Osteoblast (primary cell): ENCODE results near the gene PRICKLE2. TPM values are rescaled to one million over a fixed set of nuclear protein-coding genes. Genes with fewer than 3 reads are reported as not detected.

Experiments used
- DNase-seq: peaks from one replicate; pipeline ENCODE4 v3.0.0; 2011; ENCODE audit warnings: low spot score, mixed read lengths; ENCODE audit not compliant: insufficient read length; ENCODE audit errors: missing footprints
- H2AFZ ChIP-seq: 2 replicates; pipeline ENCODE4 v1.6.0; 2011; ENCODE audit warnings: mild to moderate bottlenecking, low read length
- H3K27ac ChIP-seq: 2 replicates; pipeline ENCODE4 v1.5.1; 2011; ENCODE audit warnings: mild to moderate bottlenecking, low read depth, low read length, moderate library complexity
- H3K27me3 ChIP-seq: 2 replicates; pipeline ENCODE4 v1.6.0; 2012; ENCODE audit warnings: mild to moderate bottlenecking, control low read depth, inconsistent platforms, low read length, moderate library complexity; ENCODE audit not compliant: insufficient read depth
- H3K36me3 ChIP-seq: 2 replicates; pipeline ENCODE4 v1.5.1; 2011; ENCODE audit warnings: mild to moderate bottlenecking, low read length, control low read depth, moderate library complexity; ENCODE audit not compliant: insufficient read depth
- H3K4me1 ChIP-seq: 2 replicates; pipeline ENCODE4 v1.5.1; 2011; ENCODE audit warnings: mild to moderate bottlenecking, low read length, control low read depth, moderate library complexity; ENCODE audit not compliant: insufficient read depth
- H3K4me2 ChIP-seq: 2 replicates; pipeline ENCODE4 v1.6.0; 2011; ENCODE audit warnings: mild to moderate bottlenecking, low read length; ENCODE audit not compliant: insufficient read depth
- H3K4me3 ChIP-seq: fragments of 200-600 bp; sonication (generic); 3 replicates; pipeline ENCODE4 v1.5.1; 2012; ENCODE audit warnings: mild to moderate bottlenecking, low read length, inconsistent platforms; ENCODE audit not compliant: insufficient read depth
- H3K79me2 ChIP-seq: 2 replicates; pipeline ENCODE4 v1.6.0; 2012; ENCODE audit warnings: mild to moderate bottlenecking, low read length, control low read depth, inconsistent platforms; ENCODE audit not compliant: insufficient read depth
- H3K9me3 ChIP-seq: 2 replicates; pipeline ENCODE4 v1.5.1; 2011; ENCODE audit warnings: low read depth, low read length, control low read depth
- H4K20me1 ChIP-seq: 2 replicates; pipeline ENCODE4 v1.6.0; 2012; ENCODE audit warnings: mild to moderate bottlenecking, low read length, control low read depth; ENCODE audit not compliant: insufficient read depth
- total RNA-seq: library from RNA; depleted of rRNA; stranded (reverse); fragments of >200 nt; gene quantifications from 2 replicates; pipeline ENCODE4 v1.2.3, GENCODE V29; 2012
- TF ChIP-seq, protein P1 (sequence below): IDR thresholded peaks from 2 replicates; pipeline ENCODE4 v1.5.1; 2011; ENCODE audit warnings: mild to moderate bottlenecking, low read depth, low read length, moderate library complexity; ENCODE audit errors: extremely low read depth

PRICKLE2 gene
- total RNA-seq, 1 donor: 18.8 TPM

GRCh38 chr3:64251019-64251418, 25.8 kb upstream of the PRICKLE2 start:
- Histone ChIP-seq H3K9me3 (no peaks in the 10 kb centered on the region), H3K4me3 (no peak overlapping the region), H3K79me2 (peaks cover 6% of the 10 kb centered on the region), H3K4me1 (no peaks in the 10 kb centered on the region), H2AFZ (no peak overlapping the region), H3K4me2 (no peak overlapping the region), H3K36me3 (no peaks in the 10 kb centered on the region), H4K20me1 (peaks cover 24% of the 10 kb centered on the region), H3K27ac (no peak overlapping the region), H3K27me3 (no peaks in the 10 kb centered on the region)
- TF ChIP-seq, protein P1, sequence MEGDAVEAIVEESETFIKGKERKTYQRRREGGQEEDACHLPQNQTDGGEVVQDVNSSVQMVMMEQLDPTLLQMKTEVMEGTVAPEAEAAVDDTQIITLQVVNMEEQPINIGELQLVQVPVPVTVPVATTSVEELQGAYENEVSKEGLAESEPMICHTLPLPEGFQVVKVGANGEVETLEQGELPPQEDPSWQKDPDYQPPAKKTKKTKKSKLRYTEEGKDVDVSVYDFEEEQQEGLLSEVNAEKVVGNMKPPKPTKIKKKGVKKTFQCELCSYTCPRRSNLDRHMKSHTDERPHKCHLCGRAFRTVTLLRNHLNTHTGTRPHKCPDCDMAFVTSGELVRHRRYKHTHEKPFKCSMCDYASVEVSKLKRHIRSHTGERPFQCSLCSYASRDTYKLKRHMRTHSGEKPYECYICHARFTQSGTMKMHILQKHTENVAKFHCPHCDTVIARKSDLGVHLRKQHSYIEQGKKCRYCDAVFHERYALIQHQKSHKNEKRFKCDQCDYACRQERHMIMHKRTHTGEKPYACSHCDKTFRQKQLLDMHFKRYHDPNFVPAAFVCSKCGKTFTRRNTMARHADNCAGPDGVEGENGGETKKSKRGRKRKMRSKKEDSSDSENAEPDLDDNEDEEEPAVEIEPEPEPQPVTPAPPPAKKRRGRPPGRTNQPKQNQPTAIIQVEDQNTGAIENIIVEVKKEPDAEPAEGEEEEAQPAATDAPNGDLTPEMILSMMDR: no peak
- no peak for DNase-seq

DNA sequence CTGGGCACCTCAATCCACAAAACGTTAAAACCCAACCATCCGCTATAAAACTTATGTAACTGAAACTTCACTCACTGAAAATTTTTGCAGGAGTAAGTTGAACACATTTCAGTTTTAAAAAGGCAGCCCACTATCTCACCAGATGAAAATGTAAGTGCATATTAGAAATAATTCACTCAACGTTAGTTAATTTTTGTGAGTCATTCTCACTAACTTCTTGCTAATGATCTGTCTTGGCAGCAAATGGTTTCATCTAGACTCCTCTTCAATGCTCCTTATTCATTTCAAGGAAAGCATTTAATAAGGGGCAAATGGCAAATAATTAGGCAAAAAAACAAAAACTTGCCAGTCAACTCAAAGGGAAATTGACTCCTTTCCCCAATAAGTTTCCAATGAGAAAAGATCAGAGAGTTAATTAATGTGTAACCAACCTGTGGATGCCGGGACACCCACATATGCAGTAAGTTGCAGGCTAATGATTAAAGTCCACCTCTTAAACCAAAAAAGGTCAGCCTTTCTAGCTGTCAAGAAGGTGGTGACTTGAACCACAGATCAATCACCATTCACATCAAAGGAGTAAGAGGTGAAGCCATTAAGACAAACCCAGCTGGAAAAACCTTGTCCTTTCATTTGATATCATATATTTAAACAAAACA, 22.9 kb upstream of the PRICKLE2 start:
- no peaks in the 10 kb centered on the region for H3K36me3 ChIP-seq
- H3K9me3 ChIP-seq: no peaks in the 10 kb centered on the region
- no peak overlapping the region for H3K27ac ChIP-seq
- DNase-seq: no peak
- H3K4me2 ChIP-seq: no peak overlapping the region
- no peak overlapping the region for H3K4me3 ChIP-seq
- H2AFZ ChIP-seq: no peak overlapping the region
- peaks cover 21% of the 10 kb centered on the region for H4K20me1 ChIP-seq
- no peaks in the 10 kb centered on the region for H3K27me3 ChIP-seq
- H3K79me2 ChIP-seq: peaks cover 7% of the 10 kb centered on the region
- H3K4me1 ChIP-seq: no peaks in the 10 kb centered on the region
- TF ChIP-seq, protein P1: no peak

GRCh38 chr3:64244011-64244942, 19.0 kb upstream of the PRICKLE2 start:
- TF ChIP-seq, protein P1: peak; percentile 74
- Histone ChIP-seq H3K4me1 (peaks cover 7% of the 10 kb centered on the region), H3K79me2 (peaks cover 9% of the 10 kb centered on the region), H3K27me3 (no peaks in the 10 kb centered on the region), H2AFZ (no peak overlapping the region), H3K36me3 (no peaks in the 10 kb centered on the region), H3K9me3 (no peaks in the 10 kb centered on the region), H3K4me3 (no peak overlapping the region), H4K20me1 (peaks cover 14% of the 10 kb centered on the region), H3K4me2 (no peak overlapping the region), H3K27ac (no peak overlapping the region)
- DNase-seq: no peak

- TF ChIP-seq, protein P1: no peak
- Histone ChIP-seq H3K36me3 (peaks cover 3% of the 10 kb centered on the region), H3K27me3 (no peaks in the 10 kb centered on the region), H3K4me2 (no peak overlapping the region), H4K20me1 (peaks cover 10% of the 10 kb centered on the region), H3K4me3 (no peak overlapping the region), H3K27ac (no peak overlapping the region), H3K4me1 (peaks cover 17% of the 10 kb centered on the region), H2AFZ (no peak overlapping the region), H3K9me3 (no peaks in the 10 kb centered on the region), H3K79me2 (peaks cover 9% of the 10 kb centered on the region)
- DNase-seq: no peak
Measured at GRCh38 chr3:64242435-64242834, 17.2 kb upstream of the PRICKLE2 start.
